ENCODE data around the gene MEAK7.

The MEAK7 gene

GRCh38 chr16:84461413-84462295 lies 42.8 kb downstream of the MEAK7 start:
- H3K27ac ChIP-seq: no peak overlapping the region
- no peak for TF ChIP-seq ZFX (IDR thresholded peaks at IDR 0.05; ENCODE audit: borderline replicate concordance)

GRCh38 chr16:84461029-84461412 lies 43.4 kb downstream of the MEAK7 start:
- no peak for TF ChIP-seq ZFX (IDR thresholded peaks at IDR 0.05; ENCODE audit: borderline replicate concordance)
- TF ChIP-seq, protein P1, sequence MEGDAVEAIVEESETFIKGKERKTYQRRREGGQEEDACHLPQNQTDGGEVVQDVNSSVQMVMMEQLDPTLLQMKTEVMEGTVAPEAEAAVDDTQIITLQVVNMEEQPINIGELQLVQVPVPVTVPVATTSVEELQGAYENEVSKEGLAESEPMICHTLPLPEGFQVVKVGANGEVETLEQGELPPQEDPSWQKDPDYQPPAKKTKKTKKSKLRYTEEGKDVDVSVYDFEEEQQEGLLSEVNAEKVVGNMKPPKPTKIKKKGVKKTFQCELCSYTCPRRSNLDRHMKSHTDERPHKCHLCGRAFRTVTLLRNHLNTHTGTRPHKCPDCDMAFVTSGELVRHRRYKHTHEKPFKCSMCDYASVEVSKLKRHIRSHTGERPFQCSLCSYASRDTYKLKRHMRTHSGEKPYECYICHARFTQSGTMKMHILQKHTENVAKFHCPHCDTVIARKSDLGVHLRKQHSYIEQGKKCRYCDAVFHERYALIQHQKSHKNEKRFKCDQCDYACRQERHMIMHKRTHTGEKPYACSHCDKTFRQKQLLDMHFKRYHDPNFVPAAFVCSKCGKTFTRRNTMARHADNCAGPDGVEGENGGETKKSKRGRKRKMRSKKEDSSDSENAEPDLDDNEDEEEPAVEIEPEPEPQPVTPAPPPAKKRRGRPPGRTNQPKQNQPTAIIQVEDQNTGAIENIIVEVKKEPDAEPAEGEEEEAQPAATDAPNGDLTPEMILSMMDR (IDR thresholded peaks at IDR 0.05): no peak
- no peak overlapping the region for H3K27ac ChIP-seq

- no peak overlapping the region for H3K27ac ChIP-seq
- TF ChIP-seq, protein P1 (IDR thresholded peaks at IDR 0.05): no peak
- no peak for TF ChIP-seq ZFX (IDR thresholded peaks at IDR 0.05; ENCODE audit: borderline replicate concordance)
These were observed 43.9 kb downstream of the MEAK7 start for GRCh38 chr16:84460406-84461028.

GRCh38 chr16:84459941-84460405 lies 44.5 kb downstream of the MEAK7 start:
- TF ChIP-seq, protein P1 (IDR thresholded peaks at IDR 0.05): no peak
- TF ChIP-seq ZFX (IDR thresholded peaks at IDR 0.05; ENCODE audit: borderline replicate concordance): no peak
- no peak overlapping the region for H3K27ac ChIP-seq

- no peak overlapping the region for H3K27ac ChIP-seq
- TF ChIP-seq, protein P1 (IDR thresholded peaks at IDR 0.05): no peak
- TF ChIP-seq ZFX (IDR thresholded peaks at IDR 0.05; ENCODE audit: borderline replicate concordance): no peak
These were observed 44.9 kb downstream of the MEAK7 start for GRCh38 chr16:84459533-84459894.

DNA sequence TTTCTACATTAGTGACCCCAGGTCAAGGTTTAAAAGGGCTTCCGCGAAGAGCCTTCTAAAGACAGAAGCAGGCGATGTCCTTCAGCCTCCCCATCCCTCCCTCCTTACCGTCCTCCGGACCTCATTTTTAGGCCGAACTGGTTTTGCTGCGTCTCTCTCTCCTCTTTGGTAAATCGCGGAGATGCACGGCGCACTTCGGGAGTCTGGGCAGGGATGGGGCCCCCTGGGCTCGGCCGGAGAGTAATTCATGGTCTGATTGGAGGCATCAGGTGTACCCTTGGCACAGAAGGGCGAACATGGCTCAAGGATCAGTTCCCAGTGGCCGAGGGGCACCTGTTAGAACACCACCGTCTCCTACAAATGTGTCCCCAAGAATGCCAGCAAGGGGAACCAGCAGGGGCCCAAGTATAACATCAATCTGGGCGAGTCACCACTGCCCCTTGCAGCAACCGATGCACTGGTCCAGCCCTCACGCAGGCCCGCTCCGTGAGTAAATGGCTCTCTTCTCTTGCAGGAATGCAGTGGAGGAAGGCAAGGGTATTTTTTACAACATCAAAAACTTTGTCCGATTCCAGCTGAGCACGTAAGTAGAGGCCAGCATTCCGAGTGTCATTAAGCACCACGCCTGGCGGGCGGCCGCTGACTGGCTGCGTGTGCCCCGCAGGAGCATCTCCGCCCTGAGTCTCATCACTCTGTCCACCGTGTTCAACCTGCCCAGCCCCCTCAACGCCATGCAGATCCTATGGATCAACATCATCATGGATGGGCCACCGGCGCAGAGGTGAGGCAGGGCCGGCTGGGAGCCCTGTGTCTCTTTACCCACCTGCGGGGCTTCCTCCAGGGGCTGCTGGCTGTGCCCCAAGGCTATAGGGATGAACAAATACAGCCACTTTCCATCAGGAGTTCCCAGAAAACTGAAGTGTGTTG lies 45.6 kb downstream of the MEAK7 start:
- TF ChIP-seq, protein P1 (IDR thresholded peaks at IDR 0.05): no peak
- no peak for TF ChIP-seq ZFX (IDR thresholded peaks at IDR 0.05; ENCODE audit: borderline replicate concordance)
- no peak overlapping the region for H3K27ac ChIP-seq

GRCh38 chr16:84455031-84455430 lies 49.4 kb downstream of the MEAK7 start:
- H3K27ac ChIP-seq: no peak overlapping the region

More at GRCh38 chr16:84455031-84455430, 49.4 kb downstream of the MEAK7 start:
- TF ChIP-seq, protein P1 (IDR thresholded peaks at IDR 0.05): no peak
- no peak for TF ChIP-seq ZFX (IDR thresholded peaks at IDR 0.05; ENCODE audit: borderline replicate concordance)
